ENCODE data around the gene CTNND2. TPM values are rescaled to one million over a fixed set of nuclear protein-coding genes. Genes with fewer than 3 reads are reported as not detected.

The CTNND2 gene
- total and polyA plus RNA-seq, 9 of the 15 experiments (the other 6 are each of a cell fraction or from before 2014, with no cell fraction given) = 0.03 to 0.35 TPM; not detected in 7

- TF ChIP-seq FOXK1 (CRISPR knock-in tag; IDR thresholded peaks at IDR 0.05; ENCODE audit: borderline replicate concordance) = no peak
- TF ChIP-seq ZFPM2 (CRISPR knock-in tag; IDR thresholded peaks at IDR 0.05) = no peak
- no peak for TF ChIP-seq GTF2A2 (tag; IDR thresholded peaks at IDR 0.05)
- TF ChIP-seq ZZZ3 (IDR thresholded peaks at IDR 0.05) = no peak
- TF ChIP-seq ZNF668 (CRISPR knock-in tag; IDR thresholded peaks at IDR 0.05) = no peak
- no peak for TF ChIP-seq CBX2 (IDR thresholded peaks at IDR 0.05; ENCODE audit: insufficient read depth, low read length, poor library complexity, severe bottlenecking)
- TF ChIP-seq TARDBP (IDR thresholded peaks at IDR 0.05) = no peak
- TF ChIP-seq SMC3 (conservative IDR thresholded peaks at IDR 0.05; ENCODE audit: insufficient read depth, low read depth, low read length) = no peak
- TF ChIP-seq SRF (CRISPR knock-in tag; IDR thresholded peaks at IDR 0.05) = no peak
- TF ChIP-seq MEF2A (IDR thresholded peaks at IDR 0.05; ENCODE audit: control insufficient read depth, low read depth, low read length) = no peak
- TF ChIP-seq CXXC5 (CRISPR knock-in tag; IDR thresholded peaks at IDR 0.05) = no peak
- H3K27ac ChIP-seq (ENCODE audit: extremely low read depth, low read depth, low read length) = no peak overlapping the region
- no TSS peak for BruUV-seq (replicated peaks)
Observed at GRCh38 chr5:11525020-11525419, 379.2 kb downstream of the CTNND2 start.

More at GRCh38 chr5:11525020-11525419, 379.2 kb downstream of the CTNND2 start:
- Histone ChIP-seq H3K9me3 (replicated peaks; ENCODE audit: control insufficient read depth, insufficient read depth, low read depth, low read length) (no peaks in the 10 kb centered on the region), H4K20me1 (replicated peaks; ENCODE audit: control insufficient read depth, insufficient read depth, low read length) (no peaks in the 10 kb centered on the region), H3K4me1 (replicated peaks in 1 of 2; ENCODE audit: control insufficient read depth in 2 of 2, insufficient read depth in 2 of 2, low read length in 2 of 2) (no peaks in the 10 kb centered on the region), H3K27me3 (ENCODE audit: control insufficient read depth in 2 of 2, insufficient read depth in 2 of 2, low read length in 2 of 2) (no peaks in the 10 kb centered on the region), H3K9ac (ENCODE audit: insufficient read depth in 1 of 2, low read depth in 2 of 2, low read length in 2 of 2) (no peak overlapping the region), H2AFZ (ENCODE audit: low read depth, low read length) (no peak overlapping the region), H3K79me2 (ENCODE audit: control insufficient read depth, insufficient read depth, low read length) (no peaks in the 10 kb centered on the region), H3K4me2 (ENCODE audit: insufficient read depth, low read length) (no peak overlapping the region), H3K9me1 (ENCODE audit: control insufficient read depth, insufficient read depth, low read length) (no peaks in the 10 kb centered on the region), H3K4me3 (no peak overlapping the region), H3K36me3 (ENCODE audit: control insufficient read depth, insufficient read depth, low read length) (no peaks in the 10 kb centered on the region)
- no peak for DNase-seq (ENCODE audit: extremely low read depth in 1 of 4, low spot score in 3 of 4)
- CTCF ChIA-PET (ENCODE audit: low intra/inter-chr PET ratio) = no interaction called here
- in situ Hi-C loops (cut with MboI) (no loop called here), intact Hi-C loops (cut with micrococcal nuclease) (no loop called here)
- FAIRE-seq = no peak
- ATAC-seq = no peak
- POLR2A ChIA-PET = no interaction called here
- WGBS (ENCODE audit: insufficient coverage, low coverage, missing lambda C conversion rate) = 0% methylated on average over 2 of the region's 2 CpGs

Data from K562 (cell line).